ENCODE data around the gene MSMB.

Gene MSMB

DNA sequence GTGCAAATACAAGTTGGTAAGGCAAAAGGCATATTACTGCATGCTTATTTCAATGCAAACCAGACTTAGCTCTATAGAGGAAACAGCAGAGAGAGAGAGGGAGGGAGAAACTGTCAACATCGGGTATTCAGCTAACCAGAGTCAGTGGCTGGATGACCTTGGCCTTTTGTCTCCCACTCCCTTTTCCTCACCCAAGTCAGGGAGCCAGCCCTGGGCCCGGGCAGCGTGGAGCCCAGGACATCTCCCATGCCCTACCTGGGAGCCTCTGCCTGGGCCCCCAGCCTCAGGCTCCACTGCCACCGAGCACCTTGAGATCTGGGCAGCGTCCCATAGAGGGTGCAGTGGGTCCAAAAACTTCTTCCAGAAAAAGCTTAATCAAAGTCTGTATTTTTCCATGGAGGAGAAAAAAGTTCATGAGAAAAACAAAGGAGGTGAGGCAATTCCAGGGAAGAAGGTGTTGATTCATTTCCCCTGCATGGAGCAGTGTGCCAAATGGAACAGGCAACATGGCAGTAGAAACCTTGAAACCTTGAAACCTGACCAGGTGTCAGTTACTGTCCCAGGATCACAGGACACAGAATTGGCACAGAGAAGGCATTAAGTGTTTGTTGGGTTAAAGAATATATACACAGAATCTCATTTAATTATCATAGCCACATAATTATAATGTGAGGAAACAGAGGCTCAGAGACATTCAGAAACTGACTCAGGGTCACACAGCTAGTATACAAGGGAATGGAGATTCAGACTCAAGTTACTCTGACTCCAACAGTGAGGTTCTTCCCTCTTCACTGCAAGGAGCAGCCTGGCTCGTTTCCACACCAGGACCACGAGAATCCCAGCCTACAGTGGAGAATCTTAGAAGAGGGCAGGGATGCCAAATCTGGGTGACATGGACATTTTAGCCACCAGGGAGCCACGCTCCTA, 9.9 kb downstream of the MSMB start:
- no peak for DNase-seq (ENCODE audit: low read depth in 2 of 3, low spot score in 2 of 3)

GRCh38 chr10:46033602-46034011, 12.5 kb downstream of the MSMB start:
- DNase-seq (ENCODE audit: low read depth in 2 of 3, low spot score in 2 of 3): no peak

GRCh38 chr10:46031648-46032532, 14.2 kb downstream of the MSMB start:
- no peak for DNase-seq (ENCODE audit: low read depth in 2 of 3, low spot score in 2 of 3)

DNA sequence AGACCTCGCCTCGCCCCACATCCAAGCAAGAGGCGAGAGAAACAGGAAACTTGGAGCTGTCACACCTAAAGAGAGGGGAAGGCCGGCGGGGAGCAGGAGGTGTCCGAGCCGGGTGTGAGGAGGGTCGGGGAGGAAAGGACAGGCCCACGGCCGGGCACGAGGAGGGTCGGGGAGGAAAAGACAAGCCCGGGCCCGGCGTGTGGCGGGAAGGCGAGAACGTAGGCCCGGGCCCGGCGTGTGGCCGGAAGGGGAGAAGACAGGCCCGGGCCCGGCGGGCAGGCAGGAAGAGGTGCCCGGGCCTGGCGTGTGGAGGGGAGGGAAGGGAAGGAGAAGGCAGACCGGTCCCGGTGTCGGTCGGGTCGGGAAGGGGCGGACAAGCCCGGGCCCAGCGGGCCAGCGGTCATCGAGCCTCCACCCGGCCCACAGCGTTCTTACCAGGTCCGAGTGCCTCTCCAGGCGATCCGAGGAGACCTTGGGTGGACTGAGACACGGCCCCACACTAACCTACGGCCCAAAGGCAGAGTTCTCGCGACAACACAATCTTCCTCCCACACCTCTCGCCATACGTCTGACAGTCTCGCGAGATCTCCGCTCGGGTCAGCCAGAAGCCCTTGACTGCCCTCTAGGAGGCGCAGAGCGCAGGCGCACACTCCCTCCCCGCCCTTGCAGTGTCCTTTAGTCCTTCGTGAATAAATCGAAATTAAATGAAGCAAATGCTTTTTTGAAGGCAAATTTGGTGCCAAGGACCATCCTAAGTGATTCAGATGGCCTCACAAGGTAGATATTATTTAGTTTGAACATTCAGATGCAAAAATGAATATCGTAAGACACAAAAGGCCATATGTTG, 15.8 kb downstream of the MSMB start, which contains the start of gene NCOA4:
Gene NCOA4 (minus strand): TSS at position 533 of the 847 bp plus-strand sequence. CDS start 13,943 bp downstream, outside the sequence.
- DNase-seq (ENCODE audit: low read depth in 2 of 3, low spot score in 2 of 3): peak; percentile 81 to 91 (median 83)

DNA sequence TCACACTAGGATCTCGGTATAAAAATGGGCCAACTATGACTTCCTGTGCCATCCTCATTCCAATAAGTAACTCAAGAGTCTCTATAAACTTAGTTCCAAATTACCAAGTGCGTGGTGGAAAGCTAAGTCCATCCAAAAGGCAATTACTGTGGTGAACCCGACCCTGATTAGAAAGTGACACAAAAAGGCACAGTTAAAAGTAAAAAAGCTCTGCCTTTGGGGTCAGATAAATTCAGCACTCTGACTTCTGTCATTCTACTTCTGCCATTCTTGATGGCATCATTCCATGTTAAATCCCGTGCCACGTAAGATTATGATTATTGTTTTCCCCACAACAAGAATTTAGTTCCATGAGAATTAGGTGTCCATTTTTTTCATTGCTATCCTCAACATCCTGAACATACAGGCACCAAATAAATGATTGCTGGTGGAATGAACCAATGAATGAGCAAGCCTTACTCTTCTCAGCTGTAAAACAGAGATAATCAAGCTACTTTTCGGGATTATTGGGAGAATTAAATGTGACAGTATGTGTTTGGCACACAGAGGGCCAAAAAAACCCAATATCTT, 16.5 kb downstream of the MSMB start:
- DNase-seq (ENCODE audit: low read depth in 2 of 3, low spot score in 2 of 3): no peak

DNA sequence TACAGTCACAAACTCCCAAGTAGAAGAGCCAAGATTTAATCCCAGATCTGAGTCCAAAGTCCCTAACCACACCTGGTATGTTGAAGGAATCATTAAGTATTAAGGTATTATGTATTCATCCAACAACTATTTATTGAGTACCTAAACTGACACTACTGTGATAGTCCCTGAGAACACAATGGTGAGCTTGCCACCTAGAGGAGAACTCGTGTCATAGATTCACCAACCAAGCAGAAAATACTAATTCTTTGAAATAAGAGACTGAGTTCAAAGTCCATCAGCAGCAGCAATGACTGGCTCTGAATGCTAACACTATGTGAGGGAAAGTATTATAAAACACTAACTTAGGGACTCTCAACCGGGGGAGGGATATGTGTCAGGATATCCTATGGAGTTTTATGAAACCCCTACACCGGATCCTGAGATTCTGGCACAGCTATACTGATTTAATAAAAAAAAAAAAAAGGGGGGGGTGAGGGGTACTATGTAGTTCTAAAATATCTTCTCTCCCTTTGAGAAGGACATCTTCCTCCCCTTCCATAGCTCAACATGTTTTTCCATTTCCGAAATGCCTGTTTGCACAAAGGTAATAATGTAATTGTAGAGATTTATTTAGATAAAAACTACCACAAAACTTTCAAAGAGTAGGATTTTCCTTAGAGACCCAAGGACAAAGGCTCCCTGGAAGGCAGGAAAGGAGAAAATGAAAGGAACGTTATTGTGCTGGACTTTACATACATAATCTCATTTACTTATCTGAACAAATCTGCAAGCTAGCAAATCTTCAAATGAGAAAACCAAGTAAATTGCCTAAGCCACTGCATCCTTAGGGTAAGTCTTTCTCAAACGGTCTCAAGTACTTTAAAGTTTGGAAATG, 17.2 kb downstream of the MSMB start:
- DNase-seq (ENCODE audit: low read depth in 2 of 3, low spot score in 2 of 3): no peak

DNA sequence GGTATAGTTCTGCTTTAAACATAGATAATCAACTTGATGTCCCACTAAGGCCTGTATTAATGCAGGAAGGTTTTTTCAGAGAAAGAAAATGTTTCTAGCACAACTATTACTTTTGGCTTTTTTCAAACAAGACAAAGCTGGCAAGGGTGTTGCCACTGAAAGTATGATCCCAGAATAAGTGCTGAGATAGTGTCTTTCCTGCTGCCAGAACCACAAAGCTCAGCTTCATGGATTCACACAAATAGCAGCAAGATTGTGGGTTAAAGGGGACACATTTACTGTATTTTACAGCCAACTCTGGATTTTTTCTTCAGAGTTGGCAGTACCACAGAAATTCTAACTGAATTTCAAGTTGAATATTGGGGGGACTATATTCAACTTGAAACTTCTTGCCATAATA, 20.0 kb downstream of the MSMB start:
- no peak for DNase-seq (ENCODE audit: low read depth in 2 of 3, low spot score in 2 of 3)

GRCh38 chr10:46025406-46025805, 20.7 kb downstream of the MSMB start:
- DNase-seq (ENCODE audit: low read depth in 2 of 3, low spot score in 2 of 3): no peak

DNA sequence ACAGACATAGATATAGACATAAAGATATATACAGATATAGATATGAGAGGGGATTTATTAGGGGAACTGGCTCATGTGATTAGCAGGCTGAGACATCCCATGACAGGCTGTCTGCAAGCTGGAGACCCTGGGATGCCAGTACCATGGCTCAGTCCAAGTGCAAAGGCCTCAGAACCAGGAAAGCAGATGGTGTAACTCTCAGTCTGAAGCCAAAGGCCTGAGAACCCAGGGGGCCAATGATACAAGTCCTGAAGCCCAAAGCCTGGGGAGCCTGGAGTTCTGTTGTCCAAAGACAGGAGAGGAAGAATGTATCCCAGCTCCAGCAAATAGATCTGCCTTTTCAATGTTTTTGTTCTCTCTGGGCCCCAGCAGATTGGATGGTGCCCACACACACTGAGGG, 21.1 kb downstream of the MSMB start:
- no peak for DNase-seq (ENCODE audit: low read depth in 2 of 3, low spot score in 2 of 3)

DNA sequence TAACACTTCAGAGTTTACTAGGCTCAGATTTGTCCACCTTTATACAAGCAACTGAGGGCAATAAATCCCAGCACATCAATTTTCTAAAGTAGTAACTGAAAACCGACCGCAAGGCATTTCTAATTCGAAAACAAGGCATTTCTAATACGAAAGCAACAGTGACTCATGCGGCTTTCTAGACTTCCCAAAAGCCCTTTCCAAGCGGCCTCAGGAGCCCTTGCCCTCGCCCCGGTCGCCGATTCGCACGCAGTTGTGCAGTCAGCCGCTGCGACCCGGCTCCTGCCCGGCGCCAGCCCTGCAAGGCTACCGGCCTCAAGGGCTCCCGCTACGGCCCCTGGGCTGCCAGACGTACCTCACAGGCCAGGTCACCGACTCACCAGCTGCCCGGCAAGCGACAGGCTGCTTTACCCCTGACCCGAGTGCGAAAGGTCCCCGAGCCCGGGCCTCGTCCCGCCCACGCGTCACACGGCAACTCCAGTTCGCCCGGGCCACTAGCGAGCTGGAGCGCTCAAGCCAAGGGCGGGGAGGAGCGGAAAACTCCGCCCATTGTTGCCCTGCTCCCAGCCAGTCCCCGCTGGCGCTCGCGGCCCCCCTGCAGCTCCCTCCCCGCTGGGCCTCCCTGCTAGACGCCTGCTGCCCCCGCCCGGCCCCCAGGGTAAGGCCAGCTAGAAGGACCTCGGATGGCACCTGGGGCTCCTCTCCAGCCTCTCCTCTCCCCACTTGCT, 22.9 kb downstream of the MSMB start:
- DNase-seq (ENCODE audit: low read depth in 2 of 3, low spot score in 2 of 3): peak; percentile 59 to 83 (median 81)

DNA sequence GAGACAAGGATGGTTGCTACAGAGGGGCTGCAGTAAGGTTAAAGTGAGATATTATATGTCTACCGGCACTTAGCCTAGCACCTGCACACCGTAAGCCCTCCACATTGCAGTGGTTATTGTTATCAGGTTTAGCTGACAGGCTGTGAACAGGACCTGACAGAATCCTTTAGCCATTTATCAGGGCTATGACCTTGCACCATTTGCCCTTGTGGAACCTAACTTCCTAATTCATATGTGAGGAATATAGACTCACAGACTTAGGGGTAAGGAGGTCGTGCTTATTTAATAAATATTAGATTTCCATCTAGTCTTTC, 25.8 kb downstream of the MSMB start:
- no peak for DNase-seq (ENCODE audit: low read depth in 2 of 3, low spot score in 2 of 3)

DNA sequence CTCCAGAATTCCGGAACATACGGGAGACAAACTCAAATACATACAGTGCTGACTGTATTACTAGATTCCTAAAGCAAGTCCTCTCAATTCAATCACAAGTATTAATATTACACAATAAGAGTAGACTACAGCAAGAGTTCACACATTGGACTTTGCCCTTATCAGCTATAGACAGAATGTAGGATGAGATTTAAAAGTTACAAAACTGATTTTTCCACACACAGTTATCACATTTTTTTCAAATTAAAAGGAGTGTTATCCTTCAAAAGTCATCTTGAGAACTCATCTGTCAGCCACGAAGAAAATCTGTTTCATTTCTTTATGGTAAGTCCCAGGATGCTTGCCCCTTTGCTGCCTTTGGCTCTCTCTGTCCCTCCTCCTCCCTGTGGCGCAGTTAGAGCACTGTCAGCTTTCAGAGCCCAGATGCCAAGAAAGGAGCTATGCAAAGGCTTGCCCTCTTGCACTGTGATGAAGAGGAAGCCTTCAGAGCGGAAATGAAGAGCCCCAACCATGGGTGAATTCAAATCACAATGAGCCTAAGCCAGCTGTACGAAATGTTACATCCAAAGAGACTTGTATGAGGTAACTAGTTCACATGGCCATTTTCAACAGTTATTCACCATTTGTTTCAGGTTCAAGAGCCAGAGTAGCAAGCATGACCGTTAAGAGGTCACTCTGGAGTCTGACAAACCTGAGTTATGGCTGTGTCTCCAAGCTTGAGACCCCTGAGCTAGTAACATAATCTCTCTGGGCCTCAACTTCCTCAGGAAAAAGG, 26.3 kb downstream of the MSMB start:
- no peak for DNase-seq (ENCODE audit: low read depth in 2 of 3, low spot score in 2 of 3)

DNA sequence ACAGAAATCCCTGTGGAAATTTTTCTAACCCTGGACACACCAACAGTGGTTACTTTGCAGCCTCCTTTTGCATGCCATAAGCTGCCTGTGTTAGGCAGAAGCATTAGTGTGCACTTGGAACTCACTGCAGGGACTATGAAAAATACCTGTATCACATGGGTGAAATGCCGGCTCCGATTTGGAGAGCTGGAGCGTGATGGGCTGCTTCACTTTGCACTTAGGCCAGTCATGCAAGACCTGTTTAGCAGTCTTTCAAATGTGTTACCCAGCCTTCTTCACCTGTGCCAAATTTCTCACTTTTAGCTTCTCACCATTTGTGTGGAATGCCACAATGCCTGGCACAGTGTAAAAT, 26.9 kb downstream of the MSMB start:
- DNase-seq (ENCODE audit: low read depth in 2 of 3, low spot score in 2 of 3): no peak

- DNase-seq (ENCODE audit: low read depth in 2 of 3, low spot score in 2 of 3): no peak
These were observed 27.5 kb downstream of the MSMB start for GRCh38 chr10:46018453-46019176.

GRCh38 chr10:46017733-46018132, 28.3 kb downstream of the MSMB start:
- DNase-seq (ENCODE audit: low read depth in 2 of 3, low spot score in 2 of 3): no peak

DNA sequence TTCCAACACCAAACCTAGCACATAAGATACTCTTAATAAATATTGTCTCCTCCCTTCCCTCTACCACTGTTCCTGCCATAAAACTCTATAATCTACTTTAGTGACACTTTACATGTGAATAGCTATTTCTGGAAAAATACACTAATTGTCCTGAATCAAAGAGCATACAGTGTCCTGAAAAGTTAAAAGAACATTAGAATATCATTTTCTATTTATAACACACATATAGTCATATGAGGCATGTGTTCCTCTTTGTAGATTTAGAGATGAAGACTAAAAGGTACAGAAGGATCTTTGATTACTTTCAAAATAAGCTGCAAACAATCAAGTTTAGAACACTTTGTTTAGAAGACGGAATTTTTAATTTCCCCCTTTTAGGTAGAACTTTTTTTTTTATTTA, 29.3 kb downstream of the MSMB start:
- no peak for DNase-seq (ENCODE audit: low read depth in 2 of 3, low spot score in 2 of 3)

DNA sequence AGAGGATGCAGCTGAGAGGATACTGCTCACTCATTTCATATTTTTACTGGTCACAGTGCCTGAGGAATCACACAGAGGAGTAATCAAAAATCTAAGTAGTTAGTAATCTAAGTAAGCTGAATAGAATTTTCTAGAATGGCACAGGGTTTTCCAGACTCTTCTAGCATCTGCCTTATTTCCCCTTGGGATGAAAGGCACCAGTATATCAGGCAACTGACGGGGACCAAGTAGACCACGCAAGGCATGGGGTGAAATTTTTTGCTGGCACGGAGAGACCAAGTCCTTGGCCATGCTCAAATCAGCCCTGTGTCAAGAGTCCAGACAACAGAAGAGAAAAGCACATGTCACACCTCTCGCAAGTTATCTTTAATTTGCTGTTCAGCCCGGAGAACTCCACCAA, 29.9 kb downstream of the MSMB start:
- no peak for DNase-seq (ENCODE audit: low read depth in 2 of 3, low spot score in 2 of 3)
